ENCODE measurements around the gene PDE6A.

PDE6A gene

GRCh38 chr5:149810856-149811255 is 133.7 kb downstream of the PDE6A start:
- no peak for DNase-seq (ENCODE audit: low spot score)

GRCh38 chr5:149809931-149810691 is 134.5 kb downstream of the PDE6A start:
- no peak for DNase-seq (ENCODE audit: low spot score)

GRCh38 chr5:149808264-149808982 is 136.2 kb downstream of the PDE6A start:
- no peak for DNase-seq (ENCODE audit: low spot score)

Measured in GM03348 (cell line).